22Rv1 (cell line): ENCODE results near the gene CDH15.

Experiments used
- H3K27ac ChIP-seq: fragments of 450-650 bp; 2 replicates; pipeline ENCODE4 v1.5.1; 2017
- CTCF ChIP-seq: fragments of 450-650 bp; IDR thresholded peaks from 2 replicates; pipeline ENCODE4 v1.5.1; 2017; ENCODE audit warnings: mild to moderate bottlenecking
- ZFX ChIP-seq: fragments of 450-650 bp; IDR thresholded peaks from 2 replicates; pipeline ENCODE4 v1.6.1; 2017; ENCODE audit warnings: antibody characterized with exemption, borderline replicate concordance

Gene CDH15

DNA sequence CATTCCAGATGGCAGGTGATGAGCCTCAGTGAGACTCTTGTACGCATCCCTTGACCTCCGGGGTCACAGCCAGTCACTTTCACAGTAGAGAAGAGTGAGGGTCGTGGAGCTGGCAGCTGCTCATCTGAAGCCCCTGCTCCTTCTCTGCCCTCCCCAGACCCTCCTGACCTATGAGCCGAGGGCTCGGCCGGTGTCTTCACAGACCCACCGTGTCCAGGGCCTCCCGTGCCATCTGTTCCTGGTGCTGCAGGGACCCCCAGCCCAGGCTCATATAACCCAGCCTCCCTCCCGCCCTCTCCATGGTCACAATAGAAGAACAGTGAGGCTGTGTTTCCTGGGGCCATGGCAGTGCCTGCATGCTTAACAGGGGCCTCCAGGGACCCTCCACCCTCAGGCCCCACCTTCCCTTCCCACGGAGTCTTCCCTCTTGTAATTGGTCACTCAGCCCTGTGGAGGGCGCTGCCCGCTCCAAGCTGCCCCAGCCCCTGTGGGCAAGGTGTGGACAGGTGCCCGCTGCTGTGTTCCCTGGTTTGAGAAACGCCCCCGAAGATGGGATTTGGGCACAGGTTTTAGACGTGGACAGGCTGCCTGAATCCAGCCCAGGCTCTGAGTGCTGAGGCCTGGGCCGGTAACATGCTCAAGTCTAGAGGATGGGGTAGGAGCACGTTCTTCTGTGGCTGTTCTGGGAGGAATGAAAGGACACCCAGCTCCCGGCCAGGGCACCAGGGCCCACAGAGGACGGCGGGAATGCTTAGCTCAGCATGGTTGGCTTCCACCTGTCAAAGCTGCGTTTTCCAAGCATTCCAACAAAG, 39.1 kb upstream of the CDH15 start:
- H3K27ac ChIP-seq = no peak overlapping the region
- TF ChIP-seq CTCF (peak; percentile 22; the same call in 1 of the 2 replicates), ZFX (no peak)

GRCh38 chr16:89133457-89134127, 38.0 kb upstream of the CDH15 start:
- TF ChIP-seq CTCF (no peak), ZFX (no peak)
- no peak overlapping the region for H3K27ac ChIP-seq

- no peak overlapping the region for H3K27ac ChIP-seq
- no peak for TF ChIP-seq CTCF
- no peak for TF ChIP-seq ZFX
Measured at GRCh38 chr16:89134269-89134668, 37.3 kb upstream of the CDH15 start.

DNA sequence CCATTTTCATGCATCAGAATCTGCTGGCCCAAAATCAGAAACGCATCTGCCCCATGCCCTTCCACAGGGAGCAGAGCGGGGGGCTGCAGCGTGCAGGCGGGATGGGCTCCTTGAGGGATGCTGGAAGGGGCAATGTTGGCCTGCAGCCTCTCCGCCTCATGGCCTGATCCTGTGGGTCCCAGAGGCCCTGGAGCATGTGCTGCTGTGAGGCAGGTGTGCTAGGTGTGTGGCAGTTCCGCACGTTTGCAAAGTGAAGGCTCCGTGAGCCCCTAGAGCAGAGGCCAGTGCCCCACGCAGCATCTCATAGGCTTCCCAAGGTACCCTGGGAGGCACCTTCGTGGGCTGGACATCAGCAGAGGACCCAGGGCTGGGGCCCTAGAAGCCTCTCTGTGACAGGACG, 36.4 kb upstream of the CDH15 start:
- no peak overlapping the region for H3K27ac ChIP-seq
- TF ChIP-seq ZFX (no peak), CTCF (no peak)

DNA sequence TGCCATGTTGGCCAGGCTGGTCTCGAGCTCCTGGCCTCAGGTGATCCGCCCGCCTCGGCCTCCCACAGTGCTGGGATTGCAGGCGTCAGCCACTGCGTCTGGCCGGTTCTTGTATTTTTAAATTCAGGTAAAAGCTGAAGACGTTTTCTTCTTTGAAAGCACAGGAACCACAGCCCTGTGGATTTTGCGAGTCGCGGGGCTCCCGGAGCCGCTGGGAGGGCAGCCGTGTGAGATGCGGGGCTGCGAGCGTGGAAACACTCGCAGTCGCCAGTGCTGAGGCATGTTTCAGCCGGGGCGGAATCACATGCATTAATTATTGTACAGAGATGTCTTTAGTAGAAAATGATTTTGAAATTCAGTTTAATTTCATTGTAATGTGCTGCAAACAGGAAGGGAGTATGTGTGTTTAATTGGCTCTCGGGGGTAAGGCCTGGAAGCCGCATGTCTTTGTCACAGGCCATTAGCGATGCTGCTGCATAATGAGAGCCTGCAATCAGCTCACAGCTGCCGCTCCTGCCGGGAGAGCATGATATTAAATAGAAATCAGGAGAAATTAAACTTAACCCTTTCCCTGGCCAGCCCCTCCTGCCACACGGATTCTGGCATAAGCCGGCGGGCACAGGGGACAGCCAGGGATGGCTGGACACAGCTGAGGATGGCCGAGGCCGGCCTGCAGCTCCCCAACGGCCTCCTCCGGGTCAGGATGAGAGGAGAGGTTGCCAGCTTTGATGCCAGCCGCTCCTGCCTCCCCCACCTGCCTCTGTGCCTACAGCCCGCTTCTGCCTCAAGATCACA, 35.4 kb upstream of the CDH15 start:
- TF ChIP-seq CTCF (no peak), ZFX (no peak)
- H3K27ac ChIP-seq = no peak overlapping the region

DNA sequence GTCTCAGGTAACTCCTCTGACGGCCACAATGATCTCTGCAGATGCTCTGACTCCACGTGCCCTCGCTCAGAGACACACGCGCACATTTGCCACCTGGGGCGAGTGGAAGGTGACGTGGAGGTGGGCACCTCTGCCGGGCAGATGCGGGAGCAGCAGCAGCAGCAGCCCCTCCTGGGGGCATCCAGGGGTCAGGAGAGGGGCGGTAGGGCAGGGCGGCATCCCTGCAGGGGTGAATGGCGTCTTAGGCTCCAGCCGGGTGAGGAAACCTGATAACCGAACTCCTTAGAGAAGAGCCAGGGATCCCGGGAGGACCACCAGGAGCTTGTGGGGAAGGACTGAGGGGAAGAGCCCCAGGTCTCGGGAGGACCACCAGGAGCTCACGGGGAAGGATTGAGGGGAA, 34.6 kb upstream of the CDH15 start:
- no peak for TF ChIP-seq ZFX
- no peak overlapping the region for H3K27ac ChIP-seq

DNA sequence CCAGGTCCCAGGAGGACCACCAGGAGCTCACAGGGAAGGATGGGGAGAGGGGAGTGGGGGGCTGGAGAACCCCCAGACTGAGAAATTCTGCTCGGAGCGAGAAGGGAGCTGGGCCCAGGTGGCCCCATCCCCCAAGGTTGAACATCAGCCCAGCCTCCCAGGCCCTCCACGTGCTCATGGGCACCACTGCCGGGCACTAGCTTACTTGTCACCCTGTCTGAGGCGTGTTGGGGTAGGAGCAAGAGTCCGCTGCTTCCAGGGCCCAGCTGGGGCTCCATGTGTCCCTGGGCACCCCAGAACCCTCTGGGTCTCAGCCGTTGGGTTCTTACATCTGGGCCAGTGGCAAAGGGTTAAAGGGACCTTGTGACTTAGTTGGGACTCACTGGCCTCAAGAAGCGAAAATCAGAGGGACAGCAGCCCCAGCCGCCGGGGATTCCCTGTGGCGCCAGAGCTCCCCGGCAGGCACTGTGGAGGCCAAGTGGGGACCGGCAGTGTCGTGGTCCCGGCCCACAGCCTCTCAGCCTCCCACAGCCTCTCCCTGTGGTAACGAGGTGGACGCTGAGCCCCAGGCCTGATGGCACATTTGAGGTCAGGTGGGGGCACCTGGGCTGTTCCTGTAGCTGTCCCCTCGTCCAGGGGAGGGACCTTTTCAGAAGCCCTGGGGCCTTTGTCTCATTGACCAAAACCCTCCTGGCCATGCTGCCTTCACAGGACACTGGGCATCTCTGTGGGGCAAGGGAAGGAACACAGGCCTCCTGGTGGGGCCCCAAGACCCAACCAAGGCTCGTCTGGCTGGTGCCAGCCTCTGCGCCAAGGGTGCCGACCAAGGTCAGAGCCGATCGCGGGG, 33.7 kb upstream of the CDH15 start:
- TF ChIP-seq CTCF = no peak
- TF ChIP-seq ZFX = no peak

More for the DNA sequence above, 33.7 kb upstream of the CDH15 start:
- H3K27ac ChIP-seq = no peak overlapping the region
